Thoracic aorta (tissue), 2 donors: ENCODE measurements around the gene PARP8. TPM values are rescaled to one million over a fixed set of nuclear protein-coding genes. Genes with fewer than 3 reads are reported as not detected.
A peak's percentile ranks its signal among the peaks of the same experiment; 100 is the strongest.

Experiments
- ATAC-seq: fragments of 150-250 bp; one replicate; pipeline ENCODE4 v1.8.0; 2017; ENCODE audit warnings: low read depth; ENCODE audit not compliant: insufficient number of reproducible peaks, low FRiP score
- DNase-seq: peaks from one replicate; pipeline ENCODE4 v3.0.0-alpha.2; 2020; ENCODE audit warnings: low spot score
- H3K27ac ChIP-seq, 2 donors: fragments of 200-600 bp; sonication (generic); 1 replicate in 1 of 2; 2 replicates in 1 of 2; pipeline ENCODE4 v1.5.1; 2016; ENCODE audit warnings: mild to moderate bottlenecking in 2 of 2, moderate library complexity in 2 of 2
- H3K27me3 ChIP-seq: fragments of 200-600 bp; sonication (generic); replicated peaks from 2 replicates; pipeline ENCODE4 v1.6.0; 2016; ENCODE audit warnings: mild to moderate bottlenecking; ENCODE audit not compliant: insufficient read depth
- H3K36me3 ChIP-seq: fragments of 200-600 bp; sonication (generic); one replicate; pipeline ENCODE4 v1.5.1; 2016
- H3K4me1 ChIP-seq, 2 donors: fragments of 200-600 bp; sonication (generic); 1 replicate in 1 of 2; 2 replicates in 1 of 2; pipeline versions ENCODE4 v1.5.1 to v1.6.0; 2016; ENCODE audit warnings: low read depth in 2 of 2, mild to moderate bottlenecking in 1 of 2; ENCODE audit not compliant: control insufficient read depth in 1 of 2
- H3K4me3 ChIP-seq: fragments of 200-600 bp; sonication (generic); 2 replicates; pipeline ENCODE4 v1.5.1; 2016; ENCODE audit warnings: mild to moderate bottlenecking
- H3K9me3 ChIP-seq: fragments of 200-600 bp; sonication (generic); 2 replicates; pipeline ENCODE4 v1.5.1; 2016
- CTCF ChIP-seq: fragments of 200-600 bp; sonication (generic); IDR thresholded peaks from one replicate; pipeline ENCODE4 v1.5.1; 2019; ENCODE audit warnings: antibody characterized with exemption
- total RNA-seq, 2 donors: library from RNA; depleted of rRNA; stranded (reverse); fragments of >200 nt; gene quantifications; one replicate each; pipeline versions ENCODE4 v1.1.0 to v1.2.3, GENCODE V29; 2016

PARP8 gene
- total RNA-seq, 2 donors from 2014 or later = 27.5 to 34.7 TPM

GRCh38 chr5:50702615-50703366, 36.4 kb downstream of the PARP8 start:
- H3K9me3 ChIP-seq = no peaks in the 10 kb centered on the region
- H3K36me3 ChIP-seq = no peaks in the 10 kb centered on the region
- no peak for ATAC-seq
- H3K4me3 ChIP-seq = no peak overlapping the region
- no peak for DNase-seq
- H3K27me3 ChIP-seq = no peaks in the 10 kb centered on the region
- no peak for TF ChIP-seq CTCF
- H3K27ac ChIP-seq = no peak overlapping the region
- H3K4me1 ChIP-seq = no peaks in the 10 kb centered on the region

GRCh38 chr5:50703367-50703666, 36.9 kb downstream of the PARP8 start:
- TF ChIP-seq CTCF = no peak
- H3K4me3 ChIP-seq = no peak overlapping the region
- no peak overlapping the region for H3K27ac ChIP-seq
- DNase-seq (no peak), ATAC-seq (no peak)
- no peaks in the 10 kb centered on the region for H3K36me3 ChIP-seq
- no peaks in the 10 kb centered on the region for H3K27me3 ChIP-seq
- H3K4me1 ChIP-seq = peaks cover 0 to 2% of the 10 kb centered on the region in 2 donors
- H3K9me3 ChIP-seq = no peaks in the 10 kb centered on the region

GRCh38 chr5:50704730-50705129, 38.3 kb downstream of the PARP8 start:
- no peaks in the 10 kb centered on the region for H3K9me3 ChIP-seq
- H3K36me3 ChIP-seq = no peaks in the 10 kb centered on the region
- no peak for TF ChIP-seq CTCF
- DNase-seq (no peak), ATAC-seq (no peak)
- no peaks in the 10 kb centered on the region for H3K27me3 ChIP-seq
- no peak overlapping the region for H3K27ac ChIP-seq
- H3K4me3 ChIP-seq = no peak overlapping the region
- peaks cover 9 to 13% of the 10 kb centered on the region in 2 donors for H3K4me1 ChIP-seq

GRCh38 chr5:50709471-50709870, 43.0 kb downstream of the PARP8 start:
- DNase-seq = no peak
- TF ChIP-seq CTCF = no peak

GRCh38 chr5:50710838-50711237, 44.4 kb downstream of the PARP8 start:
- H3K27me3 ChIP-seq = no peaks in the 10 kb centered on the region
- no peaks in the 10 kb centered on the region for H3K9me3 ChIP-seq
- ATAC-seq (no peak), DNase-seq (no peak)
- no peaks in the 10 kb centered on the region for H3K36me3 ChIP-seq
- H3K4me3 ChIP-seq = peak overlapping the region; percentile 0
- H3K4me1 ChIP-seq = peaks cover 25 to 26% of the 10 kb centered on the region in 2 donors
- H3K27ac ChIP-seq = no peak overlapping the region
- TF ChIP-seq CTCF = no peak

More at GRCh38 chr5:50709471-50709870, 43.0 kb downstream of the PARP8 start:
- Histone ChIP-seq H3K27ac (no peak overlapping the region), H3K9me3 (no peaks in the 10 kb centered on the region), H3K4me3 (no peak overlapping the region), H3K36me3 (no peaks in the 10 kb centered on the region), H3K27me3 (no peaks in the 10 kb centered on the region), H3K4me1 (peaks cover 25 to 26% of the 10 kb centered on the region in 2 donors)
- no peak for ATAC-seq
